ENCODE data around the gene DPT. TPM values are rescaled to one million over a fixed set of nuclear protein-coding genes. Genes with fewer than 3 reads are reported as not detected.

The DPT gene
- total RNA-seq, 1 donor from 2014 or later: not detected

DNA sequence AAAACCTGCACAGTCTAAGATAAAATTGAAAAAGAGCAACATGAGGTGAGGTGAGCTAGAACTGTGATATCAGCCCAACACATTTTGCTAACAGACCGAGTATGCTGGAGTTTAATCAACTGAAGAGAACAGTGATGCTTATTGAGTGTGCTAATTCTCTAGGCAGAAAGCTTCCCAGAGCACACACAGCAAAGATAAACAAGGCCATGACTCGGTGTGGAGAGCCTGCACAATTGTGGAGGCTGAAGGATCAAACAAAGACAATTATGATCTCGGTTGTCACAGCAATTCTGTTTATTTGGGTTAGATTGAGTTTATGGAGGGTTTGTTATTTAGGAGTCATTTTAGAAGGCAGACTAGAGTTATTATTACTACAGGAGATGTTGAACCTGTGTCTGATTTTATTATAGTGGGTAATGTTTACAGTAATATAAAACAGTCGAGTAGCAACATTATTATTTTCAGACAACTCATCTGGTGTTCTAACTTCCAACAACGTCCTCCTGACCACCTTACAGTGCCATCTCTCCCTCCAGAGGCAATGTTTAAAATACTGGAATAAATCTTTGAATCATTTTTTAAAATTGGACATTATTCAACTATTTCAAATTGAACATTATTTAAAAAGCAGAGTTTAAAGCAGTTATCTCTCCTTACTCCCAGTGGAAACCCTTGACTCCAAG, 40.2 kb downstream of the DPT start:
- Mint-ChIP-seq H3K4me1 (ENCODE audit: low read depth) (no peaks in the 10 kb centered on the region), H3K4me3 (no peak overlapping the region)

DNA sequence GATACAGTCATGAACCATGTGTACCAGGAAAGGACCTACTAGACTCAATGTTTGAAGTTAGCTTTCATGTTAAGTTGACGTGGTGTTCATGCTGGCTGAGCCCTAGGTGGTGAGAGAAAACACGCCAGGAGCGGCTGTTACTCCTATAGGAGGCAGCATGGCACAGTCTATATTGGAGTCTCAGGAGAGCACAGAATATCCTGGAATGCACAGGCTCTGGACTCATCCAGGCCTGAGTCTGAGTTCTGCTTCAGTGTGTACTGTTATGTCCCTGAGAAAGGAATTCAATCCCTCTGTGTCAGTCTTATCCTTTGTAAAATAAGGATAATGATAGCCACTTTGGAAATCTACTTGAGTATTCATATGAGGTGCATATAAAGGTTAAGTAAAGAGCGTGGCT, 41.2 kb downstream of the DPT start:
- H3K9me3 Mint-ChIP-seq: peaks cover 5% of the 10 kb centered on the region
- H3K27me3 Mint-ChIP-seq (ENCODE audit: insufficient read depth): peaks cover 8% of the 10 kb centered on the region
- intact Hi-C loops (cut with micrococcal nuclease): no loop called here
- no peak overlapping the region for H3K27ac Mint-ChIP-seq
- H3K36me3 Mint-ChIP-seq (ENCODE audit: low read depth): no peaks in the 10 kb centered on the region
- H3K4me1 Mint-ChIP-seq (ENCODE audit: low read depth): no peaks in the 10 kb centered on the region
- no peak overlapping the region for H3K4me3 Mint-ChIP-seq
- DNase-seq (ENCODE audit: low spot score): no peak

More for the DNA sequence above, 40.2 kb downstream of the DPT start:
- Mint-ChIP-seq H3K27me3 (ENCODE audit: insufficient read depth) (peaks cover 8% of the 10 kb centered on the region), H3K36me3 (ENCODE audit: low read depth) (no peaks in the 10 kb centered on the region), H3K9me3 (peaks cover 3% of the 10 kb centered on the region), H3K27ac (no peak overlapping the region)
- intact Hi-C loops (cut with micrococcal nuclease): no loop called here
- no peak for DNase-seq (ENCODE audit: low spot score)

DNA sequence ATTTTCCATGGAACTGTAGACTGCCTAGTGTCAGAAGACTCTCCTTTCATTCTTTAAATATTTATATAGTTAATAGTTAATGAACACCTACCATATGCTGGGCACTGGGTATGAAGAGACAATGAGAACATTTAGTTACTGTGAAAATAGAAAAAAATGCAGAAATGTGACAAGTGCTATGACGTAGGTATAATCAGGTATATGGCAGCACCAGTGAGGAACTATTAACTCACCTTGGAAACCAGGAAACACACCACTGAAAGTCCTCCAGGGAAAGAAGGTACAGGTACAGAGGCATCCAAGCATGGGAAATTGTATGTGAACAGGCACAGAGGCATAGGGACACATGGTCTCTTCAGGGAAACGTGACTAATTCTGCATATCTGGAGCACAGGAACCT, 42.3 kb downstream of the DPT start:
- Mint-ChIP-seq H3K36me3 (ENCODE audit: low read depth) (no peaks in the 10 kb centered on the region), H3K9me3 (peaks cover 12% of the 10 kb centered on the region), H3K4me3 (no peak overlapping the region)

DNA sequence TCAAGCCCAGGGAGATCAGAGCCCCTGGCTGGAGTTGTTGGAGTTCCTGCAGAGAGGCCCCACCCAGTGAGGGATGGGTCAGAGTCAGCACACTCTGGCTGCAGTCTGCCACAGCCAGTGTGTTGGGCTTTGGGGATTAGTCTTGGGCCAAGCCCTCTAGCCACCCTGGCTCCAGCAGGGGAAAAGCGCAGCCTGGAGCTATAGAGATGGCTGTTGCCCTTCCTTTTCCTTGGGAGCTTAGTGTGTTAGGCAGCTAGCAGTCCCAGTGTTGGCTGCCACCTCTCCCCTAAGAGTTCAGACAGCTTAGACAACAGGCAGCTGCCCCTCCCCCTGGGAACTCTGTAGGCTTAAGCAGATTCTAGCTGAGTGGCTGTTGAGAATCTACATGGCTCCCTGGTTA, 45.1 kb downstream of the DPT start:
- no peak for DNase-seq (ENCODE audit: low spot score)
- Mint-ChIP-seq H3K9me3 (peaks cover 18% of the 10 kb centered on the region), H3K27ac (no peak overlapping the region), H3K4me1 (ENCODE audit: low read depth) (no peaks in the 10 kb centered on the region), H3K27me3 (ENCODE audit: insufficient read depth) (peaks cover 9% of the 10 kb centered on the region), H3K4me3 (no peak overlapping the region), H3K36me3 (ENCODE audit: low read depth) (no peaks in the 10 kb centered on the region)
- intact Hi-C loops (cut with micrococcal nuclease): no loop called here

More for the DNA sequence above, 42.3 kb downstream of the DPT start:
- H3K27ac Mint-ChIP-seq: no peak overlapping the region
- intact Hi-C loops (cut with micrococcal nuclease): no loop called here
- H3K4me1 Mint-ChIP-seq (ENCODE audit: low read depth): no peaks in the 10 kb centered on the region
- no peak for DNase-seq (ENCODE audit: low spot score)
- peaks cover 11% of the 10 kb centered on the region for H3K27me3 Mint-ChIP-seq (ENCODE audit: insufficient read depth)

DNA sequence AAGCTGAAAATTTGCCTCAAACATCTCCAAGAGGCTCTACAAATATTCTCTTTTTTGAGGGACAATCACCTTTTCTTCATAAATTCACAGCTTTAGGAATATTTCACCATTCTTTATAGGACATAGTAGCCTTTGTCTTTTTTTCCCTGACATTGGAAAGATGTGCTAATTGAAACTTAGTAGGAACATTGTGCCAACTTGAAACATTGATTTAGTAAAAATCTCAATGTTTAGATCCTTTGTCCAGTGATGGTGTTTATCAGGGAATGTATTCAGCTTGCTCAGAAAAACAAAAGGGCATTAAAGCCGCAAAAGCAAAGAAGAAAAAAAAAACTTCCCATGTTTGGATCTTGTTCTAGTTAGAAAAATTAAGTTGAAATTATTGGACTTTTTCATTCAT, 52.1 kb downstream of the DPT start:
- Mint-ChIP-seq H3K4me3 (no peak overlapping the region), H3K27ac (no peak overlapping the region), H3K36me3 (ENCODE audit: low read depth) (no peaks in the 10 kb centered on the region), H3K4me1 (ENCODE audit: low read depth) (no peaks in the 10 kb centered on the region), H3K27me3 (ENCODE audit: insufficient read depth) (peaks cover 7% of the 10 kb centered on the region), H3K9me3 (peaks cover 7% of the 10 kb centered on the region)
- intact Hi-C loops (cut with micrococcal nuclease): no loop called here
- DNase-seq (ENCODE audit: low spot score): no peak

DNA sequence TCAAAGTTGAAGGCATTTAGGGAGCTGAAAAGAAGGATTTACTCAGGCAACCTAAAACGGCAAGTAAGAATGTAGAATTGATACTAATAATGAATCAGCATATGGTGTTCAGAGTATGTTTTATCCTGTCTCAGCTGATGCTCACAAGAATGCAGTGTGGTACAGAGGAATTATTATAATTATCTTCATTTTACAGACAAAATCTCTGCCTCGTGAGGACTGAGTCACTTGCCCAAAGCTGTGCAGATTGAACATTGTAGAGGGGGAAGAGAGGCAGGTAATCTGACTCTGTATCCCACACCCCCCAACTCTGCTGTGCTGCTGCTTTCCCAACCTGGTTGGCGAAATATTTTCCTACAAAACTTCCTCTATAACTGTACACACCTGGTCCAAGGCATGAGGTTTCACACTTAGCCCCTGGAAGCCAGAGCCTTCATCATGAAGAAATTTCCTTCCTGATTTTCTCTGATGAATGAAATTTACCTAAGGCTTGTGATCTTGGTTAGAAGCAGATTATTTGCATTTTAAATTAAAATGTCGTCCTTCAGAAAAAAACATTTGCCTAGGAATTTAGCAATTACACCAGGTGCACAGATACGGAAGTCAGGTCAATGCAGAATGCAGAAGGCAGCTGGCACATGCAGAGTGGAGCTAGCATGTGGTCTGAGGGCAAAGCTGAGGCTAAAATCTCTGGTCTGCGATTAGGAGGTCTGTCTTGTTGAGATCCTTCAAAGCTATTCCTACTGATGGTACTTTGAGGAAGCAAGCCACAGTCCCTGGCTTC, 52.8 kb downstream of the DPT start:
- H3K4me1 Mint-ChIP-seq (ENCODE audit: low read depth): no peaks in the 10 kb centered on the region
- peaks cover 2% of the 10 kb centered on the region for H3K9me3 Mint-ChIP-seq
- no peaks in the 10 kb centered on the region for H3K36me3 Mint-ChIP-seq (ENCODE audit: low read depth)
- no peak for DNase-seq (ENCODE audit: low spot score)
- H3K4me3 Mint-ChIP-seq: no peak overlapping the region
- H3K27ac Mint-ChIP-seq: no peak overlapping the region
- intact Hi-C loops (cut with micrococcal nuclease): no loop called here
- peaks cover 7% of the 10 kb centered on the region for H3K27me3 Mint-ChIP-seq (ENCODE audit: insufficient read depth)

DNA sequence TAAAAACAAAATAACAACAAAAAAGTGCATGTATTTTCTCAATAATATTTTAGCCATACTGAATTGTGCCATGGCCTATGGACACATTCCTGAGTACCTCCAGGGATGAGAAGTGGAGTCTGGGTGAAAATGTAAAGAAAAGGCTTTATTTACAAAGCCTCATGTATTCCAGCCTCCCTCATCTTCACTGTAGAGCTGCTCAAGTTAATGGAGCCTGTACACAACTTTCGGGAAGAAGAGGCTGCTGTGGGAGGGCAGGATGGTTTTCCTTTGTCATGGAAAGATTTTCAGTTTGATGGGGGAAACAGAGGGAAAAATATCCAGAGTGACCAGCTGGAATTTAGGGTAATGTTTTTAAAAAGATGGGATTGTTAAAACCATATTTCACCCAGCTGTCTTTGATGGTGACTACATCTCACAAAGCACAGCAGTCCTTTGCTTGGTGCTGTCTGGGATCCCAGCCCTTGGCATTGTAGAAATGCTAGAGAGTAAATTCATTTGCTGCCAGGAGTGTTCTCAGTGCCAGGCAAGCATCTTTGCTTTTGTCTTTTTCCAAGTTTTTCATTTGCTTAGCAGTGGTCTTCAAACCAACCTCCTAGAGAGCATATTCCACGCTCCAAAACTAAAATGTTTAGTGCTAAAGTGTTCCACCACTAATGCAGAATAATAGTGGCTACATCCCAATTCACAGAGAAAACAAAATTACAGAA, 54.9 kb downstream of the DPT start:
- no peaks in the 10 kb centered on the region for H3K9me3 Mint-ChIP-seq
- H3K4me1 Mint-ChIP-seq (ENCODE audit: low read depth): no peaks in the 10 kb centered on the region
- no peak for DNase-seq (ENCODE audit: low spot score)
- no peak overlapping the region for H3K27ac Mint-ChIP-seq
- H3K36me3 Mint-ChIP-seq (ENCODE audit: low read depth): no peaks in the 10 kb centered on the region
- intact Hi-C loops (cut with micrococcal nuclease): no loop called here
- no peak overlapping the region for H3K4me3 Mint-ChIP-seq
- H3K27me3 Mint-ChIP-seq (ENCODE audit: insufficient read depth): peaks cover 5% of the 10 kb centered on the region

DNA sequence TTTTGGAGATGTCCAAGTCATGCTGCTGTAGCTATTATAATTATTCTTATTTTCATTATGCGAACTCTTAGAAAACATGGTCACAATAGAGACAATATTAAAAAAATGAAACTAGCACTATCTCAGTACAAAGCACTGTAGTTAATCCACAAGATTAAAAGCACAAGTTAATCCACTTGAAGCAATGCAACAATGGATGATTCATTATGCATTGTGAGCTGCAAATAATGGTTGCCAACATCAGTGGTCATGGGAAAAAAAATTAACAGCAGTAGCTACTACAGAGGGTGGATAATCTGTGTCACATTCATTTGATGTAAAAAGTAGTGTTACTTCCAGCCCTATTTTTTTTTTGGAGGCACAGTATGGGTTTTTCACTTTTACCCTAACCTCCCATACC, 56.7 kb downstream of the DPT start:
- Mint-ChIP-seq H3K9me3 (no peaks in the 10 kb centered on the region), H3K4me3 (no peak overlapping the region), H3K36me3 (ENCODE audit: low read depth) (no peaks in the 10 kb centered on the region), H3K4me1 (ENCODE audit: low read depth) (no peaks in the 10 kb centered on the region), H3K27ac (no peak overlapping the region), H3K27me3 (ENCODE audit: insufficient read depth) (no peaks in the 10 kb centered on the region)
- DNase-seq (ENCODE audit: low spot score): no peak
- intact Hi-C loops (cut with micrococcal nuclease): no loop called here

DNA sequence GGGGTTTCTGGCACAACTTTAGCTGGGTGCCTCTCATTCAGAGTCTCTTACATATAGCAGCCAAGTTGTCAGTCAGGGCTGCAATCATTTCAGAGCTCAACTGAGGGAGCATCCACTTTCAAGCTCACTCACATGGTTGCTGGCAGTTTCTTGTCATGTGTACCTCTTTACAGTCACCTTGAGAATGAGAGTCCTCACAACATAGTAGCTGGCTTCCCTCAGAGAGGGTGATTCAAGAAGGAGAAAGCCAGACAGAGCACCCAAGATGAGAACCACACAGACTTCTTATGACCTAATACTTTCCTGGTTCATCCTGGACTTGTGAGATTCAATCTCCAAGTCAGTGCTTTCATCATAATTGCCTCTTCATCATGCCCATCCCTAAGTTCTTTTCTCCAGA, 57.2 kb downstream of the DPT start:
- no peaks in the 10 kb centered on the region for H3K9me3 Mint-ChIP-seq
- peaks cover under 1% of the 10 kb centered on the region for H3K27me3 Mint-ChIP-seq (ENCODE audit: insufficient read depth)
- no peaks in the 10 kb centered on the region for H3K36me3 Mint-ChIP-seq (ENCODE audit: low read depth)
- intact Hi-C loops (cut with micrococcal nuclease): no loop called here
- DNase-seq (ENCODE audit: low spot score): no peak
- H3K4me1 Mint-ChIP-seq (ENCODE audit: low read depth): no peaks in the 10 kb centered on the region
- H3K27ac Mint-ChIP-seq: no peak overlapping the region
- H3K4me3 Mint-ChIP-seq: no peak overlapping the region

DNA sequence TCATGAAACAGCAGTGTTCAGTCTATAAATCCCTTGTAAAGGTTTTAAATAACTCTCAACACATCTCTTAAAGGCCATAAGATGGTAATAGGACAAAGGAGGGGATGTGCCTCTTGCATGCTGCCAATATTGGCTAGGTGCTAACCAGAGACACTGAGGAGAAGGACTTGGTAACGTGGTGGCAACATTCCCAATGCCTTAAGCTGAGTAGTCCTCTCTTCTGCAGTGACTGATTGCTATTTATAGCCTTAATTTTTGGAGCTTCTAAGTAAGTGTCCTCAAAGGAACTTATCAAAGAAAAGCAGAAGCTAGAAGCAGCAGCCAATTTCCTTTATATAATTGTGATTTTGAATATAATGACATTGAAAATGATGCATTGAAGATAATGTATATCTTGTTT, 63.0 kb downstream of the DPT start:
- H3K36me3 Mint-ChIP-seq (ENCODE audit: low read depth): no peaks in the 10 kb centered on the region
- no peak overlapping the region for H3K4me3 Mint-ChIP-seq
- no peaks in the 10 kb centered on the region for H3K4me1 Mint-ChIP-seq (ENCODE audit: low read depth)
- H3K27me3 Mint-ChIP-seq (ENCODE audit: insufficient read depth): peaks cover 20% of the 10 kb centered on the region
- DNase-seq (ENCODE audit: low spot score): no peak
- H3K27ac Mint-ChIP-seq: no peak overlapping the region
- intact Hi-C loops (cut with micrococcal nuclease): no loop called here
- H3K9me3 Mint-ChIP-seq: no peaks in the 10 kb centered on the region

DNA sequence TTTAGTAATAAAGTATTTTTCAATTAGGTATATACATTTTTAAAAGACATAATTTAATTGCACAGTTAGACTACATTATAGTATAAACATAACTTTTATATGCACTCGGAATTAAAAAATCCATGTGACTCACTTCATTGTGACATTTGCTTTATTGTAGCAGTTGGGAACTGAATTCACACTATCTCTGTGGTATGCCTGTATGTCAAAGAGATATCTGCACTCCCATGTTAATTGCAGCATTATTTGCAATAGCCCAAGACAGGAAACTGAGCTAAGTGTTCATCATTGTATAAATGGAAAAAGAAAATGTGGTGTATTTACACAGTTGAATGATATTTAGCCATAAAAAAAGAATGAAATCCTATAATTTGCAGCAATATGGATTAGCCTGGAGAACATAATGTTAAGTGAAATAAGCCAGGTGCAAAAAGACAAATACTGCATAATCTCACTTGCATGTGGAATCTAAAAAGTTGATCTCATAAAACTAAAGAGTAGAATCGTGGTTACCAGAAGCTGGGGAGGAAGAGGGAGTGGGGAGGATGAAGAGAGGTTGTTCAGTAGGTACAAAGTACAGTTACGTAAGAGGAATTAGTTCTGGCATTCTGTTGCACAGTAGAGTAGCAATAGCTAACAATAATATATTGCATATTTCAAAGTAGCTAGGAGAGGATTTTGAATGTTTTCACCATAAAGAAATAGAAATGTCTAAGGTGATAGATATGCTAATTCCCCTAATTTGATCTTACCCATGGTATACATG, 64.8 kb downstream of the DPT start:
- H3K36me3 Mint-ChIP-seq (ENCODE audit: low read depth): no peaks in the 10 kb centered on the region
- peaks cover 22% of the 10 kb centered on the region for H3K27me3 Mint-ChIP-seq (ENCODE audit: insufficient read depth)
- DNase-seq (ENCODE audit: low spot score): no peak
- H3K9me3 Mint-ChIP-seq: no peaks in the 10 kb centered on the region
- intact Hi-C loops (cut with micrococcal nuclease): no loop called here
- no peaks in the 10 kb centered on the region for H3K4me1 Mint-ChIP-seq (ENCODE audit: low read depth)
- H3K27ac Mint-ChIP-seq: no peak overlapping the region
- no peak overlapping the region for H3K4me3 Mint-ChIP-seq

DNA sequence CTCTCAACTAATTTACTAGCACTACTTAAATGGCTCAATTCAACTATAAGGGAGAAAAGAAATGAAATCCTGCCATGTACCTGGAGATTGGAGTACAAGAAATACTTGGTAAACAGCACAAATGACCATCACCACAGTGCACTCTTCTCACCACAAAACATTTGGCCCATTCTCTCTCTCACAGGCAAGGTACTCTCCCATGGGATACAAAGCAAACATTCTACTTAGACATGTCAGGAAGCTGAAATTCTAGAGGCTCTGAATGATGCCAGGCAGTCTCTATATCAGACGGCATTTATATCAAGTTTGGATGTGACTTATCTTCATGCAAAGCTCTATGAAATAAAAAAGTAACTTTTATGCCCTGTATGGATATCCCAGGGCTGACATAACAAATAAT, 72.5 kb downstream of the DPT start:
- H3K36me3 Mint-ChIP-seq (ENCODE audit: low read depth): no peaks in the 10 kb centered on the region
- no peak overlapping the region for H3K27ac Mint-ChIP-seq
- no peak overlapping the region for H3K4me3 Mint-ChIP-seq
- H3K4me1 Mint-ChIP-seq (ENCODE audit: low read depth): no peaks in the 10 kb centered on the region
- H3K9me3 Mint-ChIP-seq: no peaks in the 10 kb centered on the region
- no peak for DNase-seq (ENCODE audit: low spot score)
- peaks cover 18% of the 10 kb centered on the region for H3K27me3 Mint-ChIP-seq (ENCODE audit: insufficient read depth)
- intact Hi-C loops (cut with micrococcal nuclease): no loop called here

Data from activated T-helper 1 cell treated with anti-CD3 and anti-CD28 coated beads, Interleukin-12 subunit alpha, Interleukin-12 subunit beta, Interleukin-2, Interleukin-4 antibody, amounts not matched to agents 30 ng/mL and 10 ng/mL and 1 ng/mL, durations not matched to agents 14 hours and 24 hours and 36 hours (primary cell).